Hepatocyte (in vitro differentiated cells): ENCODE data around the gene WSCD1. TPM values are rescaled to one million over a fixed set of nuclear protein-coding genes. Genes with fewer than 3 reads are reported as not detected.

Source experiments
- DNase-seq: peaks from one replicate; pipeline ENCODE4 v3.0.0-alpha.2; 2016; ENCODE audit warnings: low spot score
- H2AFZ ChIP-seq: fragments of 200-600 bp; sonication (generic); 2 replicates; pipeline ENCODE4 v1.6.0; 2016; ENCODE audit warnings: antibody characterized with exemption, mild to moderate bottlenecking
- H3K27ac ChIP-seq: fragments of 200-600 bp; sonication (generic); 2 replicates; pipeline ENCODE4 v1.5.1; 2016; ENCODE audit warnings: mild to moderate bottlenecking
- H3K27me3 ChIP-seq: fragments of 200-600 bp; sonication (generic); 2 replicates; pipeline ENCODE4 v1.6.1; 2016
- H3K36me3 ChIP-seq: fragments of 200-600 bp; sonication (generic); replicated peaks from 2 replicates; pipeline ENCODE4 v1.5.1; 2016; ENCODE audit warnings: low read depth; ENCODE audit not compliant: insufficient read depth
- H3K4me1 ChIP-seq: fragments of 200-600 bp; sonication (generic); 2 replicates; pipeline ENCODE4 v1.5.1; 2016; ENCODE audit warnings: mild to moderate bottlenecking, moderate library complexity; ENCODE audit not compliant: insufficient read depth
- H3K4me2 ChIP-seq: fragments of 200-600 bp; sonication (generic); 2 replicates; pipeline ENCODE4 v1.6.0; 2016
- H3K4me3 ChIP-seq: fragments of 200-600 bp; sonication (generic); 2 replicates; pipeline ENCODE4 v1.5.1; 2016; ENCODE audit warnings: mild to moderate bottlenecking
- H3K79me2 ChIP-seq: fragments of 200-600 bp; sonication (generic); 2 replicates; pipeline ENCODE4 v1.6.0; 2017; ENCODE audit warnings: mild to moderate bottlenecking
- H3K9me2 ChIP-seq: fragments of 200-600 bp; sonication (generic); replicated peaks from 2 replicates; pipeline ENCODE4 v1.6.0; 2017; ENCODE audit warnings: mild to moderate bottlenecking; ENCODE audit not compliant: insufficient read depth
- H3K9me3 ChIP-seq: fragments of 200-600 bp; sonication (generic); 2 replicates; pipeline ENCODE4 v1.5.1; 2016; ENCODE audit warnings: low read depth, mild to moderate bottlenecking
- H4K20me1 ChIP-seq: fragments of 200-600 bp; sonication (generic); 2 replicates; pipeline ENCODE4 v1.6.0; 2016; ENCODE audit warnings: mild to moderate bottlenecking; ENCODE audit not compliant: insufficient read depth, poor library complexity, severe bottlenecking
- EZH2 ChIP-seq: fragments of 200-600 bp; sonication (generic); IDR thresholded peaks from 2 replicates; pipeline ENCODE4 v1.6.1; 2016; ENCODE audit warnings: antibody characterized with exemption, mild to moderate bottlenecking, borderline replicate concordance
- EZH2phosphoT487 ChIP-seq: fragments of 200-600 bp; sonication (generic); IDR thresholded peaks from one replicate; pipeline ENCODE4 v1.6.1; 2018; ENCODE audit warnings: antibody characterized with exemption, mild to moderate bottlenecking, low read depth, moderate library complexity; ENCODE audit not compliant: unreplicated experiment, severe bottlenecking
- WGBS: methylation state at CpG from one replicate; pipeline ENCODE4 v1.1.6; 2016; ENCODE audit warnings: low lambda C conversion rate; ENCODE audit errors: missing lambda C conversion rate; 5-methylcytosine and 5-hydroxymethylcytosine counted together
- polyA plus RNA-seq: library from polyadenylated mRNA; unstranded; fragments of >200 nt; fragmentation: Nextera tagmentation; extraction: Ambion mirVana; gene quantifications from 2 replicates; pipeline ENCODE4 v1.2.1, GENCODE V29; 2016
- total RNA-seq: library from RNA; depleted of rRNA; stranded (reverse); fragments of >200 nt; gene quantifications from 2 replicates; pipeline ENCODE4 v1.2.3, GENCODE V29; 2014
- TF ChIP-seq, protein P1 (sequence below): fragments of 200-600 bp; sonication (generic); IDR thresholded peaks from 2 replicates; pipeline ENCODE4 v1.5.1; 2016; ENCODE audit warnings: antibody characterized with exemption, mild to moderate bottlenecking; ENCODE audit not compliant: poor library complexity

Gene WSCD1
- total and polyA plus RNA-seq, 2 experiments from 2014 or later, result 1.5 to 4.4 TPM

DNA sequence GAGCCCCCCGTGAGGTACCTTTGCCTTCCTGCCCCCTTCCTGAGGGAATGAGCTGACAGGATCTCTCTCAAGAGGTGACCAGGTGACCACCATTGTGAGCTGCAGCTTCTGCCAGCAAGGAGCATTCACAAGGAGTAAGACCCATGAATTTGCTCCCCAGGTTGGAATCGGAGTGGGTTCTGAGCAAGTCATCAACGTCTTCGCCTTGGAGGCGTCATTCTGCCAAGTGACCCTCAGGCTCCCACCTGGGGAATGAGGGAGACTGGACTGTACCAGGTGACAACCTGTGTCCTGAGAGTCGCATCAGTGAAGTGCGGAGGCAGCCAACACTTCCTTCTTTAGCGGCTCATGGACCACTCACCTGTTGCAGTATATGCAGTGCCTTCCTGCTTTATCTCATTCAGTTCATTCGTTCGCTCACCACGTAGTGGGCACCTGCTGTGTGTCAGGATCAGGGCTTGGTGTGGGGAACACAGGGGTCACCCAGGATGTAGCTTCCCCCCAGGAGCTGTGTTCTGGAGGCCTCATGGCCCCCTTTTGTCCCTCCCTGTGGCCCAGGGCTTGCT is 22.8 kb downstream of the WSCD1 start:
- H4K20me1 ChIP-seq, result no peaks in the 10 kb centered on the region
- H2AFZ ChIP-seq, result no peak overlapping the region
- TF ChIP-seq EZH2phosphoT487 (no peak), EZH2 (no peak)
- H3K4me3 ChIP-seq, result no peak overlapping the region
- H3K4me2 ChIP-seq, result no peak overlapping the region
- H3K4me1 ChIP-seq, result no peaks in the 10 kb centered on the region
- WGBS, result 89% methylated on average over 11 of the region's 11 CpGs
- no peak for DNase-seq
- no peaks in the 10 kb centered on the region for H3K79me2 ChIP-seq
- H3K9me3 ChIP-seq, result no peaks in the 10 kb centered on the region
- H3K36me3 ChIP-seq, result no peaks in the 10 kb centered on the region
- H3K27ac ChIP-seq, result no peak overlapping the region
- no peaks in the 10 kb centered on the region for H3K27me3 ChIP-seq
- H3K9me2 ChIP-seq, result no peaks in the 10 kb centered on the region

DNA sequence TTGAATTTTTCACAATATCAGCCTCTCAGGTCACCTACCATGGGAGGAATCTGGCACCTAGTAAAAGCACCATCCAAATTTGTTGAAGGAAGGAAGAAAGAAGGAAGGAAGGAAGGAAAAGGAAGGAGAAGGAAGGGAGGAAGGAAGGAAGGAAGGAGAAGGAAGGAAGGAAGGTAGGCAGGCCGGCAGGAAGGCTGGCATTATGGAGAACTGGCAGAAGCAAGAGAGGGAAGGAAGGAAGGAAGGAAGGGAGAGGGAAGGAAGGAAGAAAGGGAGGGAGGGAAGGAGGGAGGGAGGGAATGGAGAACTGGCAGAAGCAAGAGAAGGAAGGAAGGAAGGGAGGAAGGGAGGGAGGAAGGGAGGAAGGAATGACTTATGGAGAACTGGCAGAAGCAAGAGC is 24.3 kb downstream of the WSCD1 start:
- H3K27me3 ChIP-seq, result no peaks in the 10 kb centered on the region
- DNase-seq, result no peak
- no peaks in the 10 kb centered on the region for H3K79me2 ChIP-seq
- no peak overlapping the region for H3K4me3 ChIP-seq
- 92% methylated on average over 1 of the region's 1 CpG for WGBS
- H3K36me3 ChIP-seq, result no peaks in the 10 kb centered on the region
- TF ChIP-seq EZH2 (no peak), EZH2phosphoT487 (no peak)
- TF ChIP-seq, protein P1, sequence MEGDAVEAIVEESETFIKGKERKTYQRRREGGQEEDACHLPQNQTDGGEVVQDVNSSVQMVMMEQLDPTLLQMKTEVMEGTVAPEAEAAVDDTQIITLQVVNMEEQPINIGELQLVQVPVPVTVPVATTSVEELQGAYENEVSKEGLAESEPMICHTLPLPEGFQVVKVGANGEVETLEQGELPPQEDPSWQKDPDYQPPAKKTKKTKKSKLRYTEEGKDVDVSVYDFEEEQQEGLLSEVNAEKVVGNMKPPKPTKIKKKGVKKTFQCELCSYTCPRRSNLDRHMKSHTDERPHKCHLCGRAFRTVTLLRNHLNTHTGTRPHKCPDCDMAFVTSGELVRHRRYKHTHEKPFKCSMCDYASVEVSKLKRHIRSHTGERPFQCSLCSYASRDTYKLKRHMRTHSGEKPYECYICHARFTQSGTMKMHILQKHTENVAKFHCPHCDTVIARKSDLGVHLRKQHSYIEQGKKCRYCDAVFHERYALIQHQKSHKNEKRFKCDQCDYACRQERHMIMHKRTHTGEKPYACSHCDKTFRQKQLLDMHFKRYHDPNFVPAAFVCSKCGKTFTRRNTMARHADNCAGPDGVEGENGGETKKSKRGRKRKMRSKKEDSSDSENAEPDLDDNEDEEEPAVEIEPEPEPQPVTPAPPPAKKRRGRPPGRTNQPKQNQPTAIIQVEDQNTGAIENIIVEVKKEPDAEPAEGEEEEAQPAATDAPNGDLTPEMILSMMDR, result no peak
- H3K27ac ChIP-seq, result no peak overlapping the region
- H3K9me3 ChIP-seq, result no peaks in the 10 kb centered on the region
- no peaks in the 10 kb centered on the region for H4K20me1 ChIP-seq
- H3K4me1 ChIP-seq, result no peaks in the 10 kb centered on the region
- H2AFZ ChIP-seq, result no peak overlapping the region
- no peak overlapping the region for H3K4me2 ChIP-seq
- no peaks in the 10 kb centered on the region for H3K9me2 ChIP-seq

DNA sequence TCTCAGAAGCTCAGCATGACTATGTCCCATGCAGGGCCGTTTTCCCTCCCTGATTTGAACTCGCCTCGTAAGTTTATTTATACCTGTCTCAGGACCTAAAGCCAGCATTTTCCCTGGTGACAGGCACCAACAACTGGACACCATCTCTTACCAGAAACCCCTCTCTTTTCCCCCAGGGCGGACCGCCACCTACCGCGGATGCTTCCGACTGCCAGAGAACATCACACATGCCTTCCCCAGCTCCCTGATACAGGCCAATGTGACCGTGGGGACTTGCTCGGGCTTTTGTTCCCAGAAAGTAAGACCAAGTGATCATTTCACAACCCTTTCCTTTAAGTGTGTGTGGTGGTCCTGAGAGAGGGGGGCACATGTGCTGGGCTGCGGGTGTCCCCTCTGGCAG is 24.7 kb downstream of the WSCD1 start:
- WGBS, result 93% methylated on average over 11 of the region's 11 CpGs

DNA sequence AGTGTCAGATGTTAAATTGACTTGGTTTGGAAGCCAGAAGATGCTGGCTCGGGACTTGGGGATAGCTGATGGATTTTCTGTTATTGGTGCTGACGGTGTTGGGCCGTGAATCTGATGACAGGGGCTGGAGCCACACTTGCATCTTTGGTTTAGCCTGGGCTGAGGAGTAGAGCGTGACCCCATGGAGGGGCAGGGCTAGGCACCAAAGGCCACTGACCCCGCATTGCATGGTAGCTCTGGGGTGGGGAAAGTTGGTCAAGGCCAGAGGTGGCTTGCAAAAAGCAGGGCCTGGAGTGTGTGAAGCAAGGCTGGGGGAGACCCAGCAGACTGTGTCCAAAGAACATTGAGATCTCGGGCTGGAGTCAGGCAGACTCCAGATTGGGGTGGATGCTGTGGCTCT is 25.3 kb downstream of the WSCD1 start:
- Histone ChIP-seq H2AFZ (no peak overlapping the region), H3K9me3 (no peaks in the 10 kb centered on the region), H3K4me1 (no peaks in the 10 kb centered on the region), H3K79me2 (no peaks in the 10 kb centered on the region), H3K9me2 (no peaks in the 10 kb centered on the region), H3K27ac (no peak overlapping the region), H3K27me3 (no peaks in the 10 kb centered on the region), H3K4me3 (no peak overlapping the region), H3K4me2 (no peak overlapping the region), H3K36me3 (no peaks in the 10 kb centered on the region), H4K20me1 (no peaks in the 10 kb centered on the region)
- 86% methylated on average over 6 of the region's 6 CpGs for WGBS
- DNase-seq, result no peak
- no peak for TF ChIP-seq EZH2phosphoT487
- TF ChIP-seq, protein P1, result no peak
- TF ChIP-seq EZH2, result no peak

More for the DNA sequence above, 24.7 kb downstream of the WSCD1 start:
- Histone ChIP-seq H3K27ac (no peak overlapping the region), H3K36me3 (no peaks in the 10 kb centered on the region), H3K4me3 (no peak overlapping the region), H3K9me3 (no peaks in the 10 kb centered on the region), H4K20me1 (no peaks in the 10 kb centered on the region), H2AFZ (no peak overlapping the region), H3K9me2 (no peaks in the 10 kb centered on the region), H3K27me3 (no peaks in the 10 kb centered on the region), H3K4me2 (no peak overlapping the region), H3K79me2 (no peaks in the 10 kb centered on the region), H3K4me1 (no peaks in the 10 kb centered on the region)
- no peak for TF ChIP-seq EZH2
- TF ChIP-seq, protein P1, result no peak
- TF ChIP-seq EZH2phosphoT487, result no peak
- no peak for DNase-seq
